Measurements from ENCODE around the gene CD86.
"Not testable (repeated sequence)": the region's sequence is repeated elsewhere in the genome, so short reads cannot be mapped to it uniquely, and the experiment has no call there.

The CD86 gene

GRCh38 chr3:122151480-122151879 is 96.3 kb downstream of the CD86 start:
- DNase-seq (ENCODE audit: low read depth), result no peak

DNA sequence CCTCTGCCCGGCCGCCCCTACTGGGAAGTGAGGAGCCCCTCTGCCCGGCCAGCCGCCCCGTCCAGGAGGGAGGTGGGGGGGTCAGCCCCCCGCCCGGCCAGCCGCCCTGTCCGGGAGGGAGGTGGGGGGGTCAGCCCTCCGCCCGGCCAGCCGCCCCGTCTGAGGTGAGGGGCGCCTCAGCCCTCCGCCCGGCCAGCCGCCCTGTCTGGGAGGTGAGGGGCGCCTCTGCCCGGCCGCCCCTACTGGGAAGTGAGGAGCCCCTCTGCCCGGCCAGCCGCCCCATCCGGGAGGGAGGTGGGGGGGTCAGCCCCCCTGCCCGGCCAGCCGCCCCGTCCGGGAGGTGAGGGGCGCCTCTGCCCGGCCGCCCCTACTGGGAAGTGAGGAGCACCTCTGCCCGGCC is 109.8 kb downstream of the CD86 start:
- not testable (repeated sequence) for DNase-seq (ENCODE audit: low read depth)

GRCh38 chr3:122167630-122168029 is 112.5 kb downstream of the CD86 start:
- no peak for DNase-seq (ENCODE audit: low read depth)

GRCh38 chr3:122168044-122168443 is 112.9 kb downstream of the CD86 start:
- DNase-seq (ENCODE audit: low read depth), result no peak

- no peak for DNase-seq (ENCODE audit: low read depth)
Observed at GRCh38 chr3:122169911-122170310, 114.7 kb downstream of the CD86 start.
